Breast epithelium (tissue), 3 donors: Measurements from ENCODE around the gene LRRFIP2.

Source experiments
- CTCF ChIP-seq, 3 donors: fragments of 450-650 bp; IDR thresholded peaks; one replicate each; pipeline ENCODE4 v1.5.1; 2016 to 2017; ENCODE audit warnings: antibody characterized with exemption in 3 of 3, mild to moderate bottlenecking in 3 of 3, moderate library complexity in 3 of 3
- POLR2A ChIP-seq: fragments of 450-650 bp; IDR thresholded peaks from one replicate; pipeline ENCODE4 v1.6.1; 2016; ENCODE audit warnings: antibody characterized with exemption, mild to moderate bottlenecking, moderate library complexity

- TF ChIP-seq CTCF (IDR thresholded peaks at IDR 0.05) (no peak), POLR2A (no peak)
These were observed 26.2 kb downstream of the LRRFIP2 start for GRCh38 chr3:37148208-37148607.
